SIG-M5 (cell line): ENCODE results near the gene FLCN.

Source experiments
- DNase-seq: peaks from one replicate; lab custom pipeline; 2025; lab: John Stamatoyannopoulos, UW

FLCN gene

GRCh38 chr17:17166446-17166845 is 70.5 kb downstream of the FLCN start:
- no peak for DNase-seq

- no peak for DNase-seq
These were observed 71.2 kb downstream of the FLCN start for GRCh38 chr17:17165666-17166308.

GRCh38 chr17:17164676-17165075 is 72.3 kb downstream of the FLCN start:
- DNase-seq, result no peak

- no peak for DNase-seq
These were observed 72.8 kb downstream of the FLCN start for GRCh38 chr17:17164156-17164555.
